ENCODE results near the gene PPFIA2. TPM values are rescaled to one million over a fixed set of nuclear protein-coding genes. Genes with fewer than 3 reads are reported as not detected.

PPFIA2 gene
- total RNA-seq, 1 experiment from 2014 or later = not detected

DNA sequence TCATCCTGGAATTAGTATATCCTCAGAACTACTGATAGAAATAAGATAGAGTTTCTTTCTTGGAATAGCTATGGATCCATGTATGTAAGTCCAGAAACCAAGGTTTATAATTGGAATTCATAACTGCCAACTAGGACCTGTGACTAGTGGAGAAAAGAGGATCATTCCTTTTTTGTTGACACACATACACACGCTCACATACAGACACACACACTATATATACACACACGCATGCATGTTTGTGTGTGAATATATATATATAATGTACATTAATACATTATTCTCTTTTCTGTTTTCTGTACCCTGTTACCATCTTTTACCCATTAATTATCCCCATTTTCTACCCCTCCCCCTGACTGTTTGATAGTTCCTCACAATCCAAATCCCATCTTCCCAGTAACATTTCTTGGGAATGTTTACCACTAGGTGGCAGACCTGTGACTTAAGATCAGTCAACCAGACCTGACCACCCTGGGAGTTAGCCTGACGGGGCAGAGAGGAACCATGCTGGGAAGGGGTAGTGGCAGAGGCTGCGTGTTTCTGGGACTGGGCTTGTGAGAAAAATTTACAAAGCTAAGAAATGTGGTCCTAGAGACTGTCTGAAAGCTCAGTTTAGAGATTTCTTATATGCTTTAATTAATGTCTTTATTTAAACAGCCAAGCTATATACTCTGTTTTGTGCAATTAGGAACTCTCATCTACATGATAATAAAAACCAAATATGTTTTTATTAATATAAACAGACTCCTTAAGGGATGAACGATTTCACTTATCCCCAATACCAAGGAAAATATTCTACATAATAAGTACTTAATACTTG, 308.0 kb downstream of the PPFIA2 start:
- no peak for TF ChIP-seq EZH2 (IDR thresholded peaks at IDR 0.05; ENCODE audit: low read length, unreplicated experiment)
- no peak for TF ChIP-seq EZH2phosphoT487 (IDR thresholded peaks at IDR 0.05; ENCODE audit: borderline replicate concordance, low read length)
- TF ChIP-seq, protein P1, sequence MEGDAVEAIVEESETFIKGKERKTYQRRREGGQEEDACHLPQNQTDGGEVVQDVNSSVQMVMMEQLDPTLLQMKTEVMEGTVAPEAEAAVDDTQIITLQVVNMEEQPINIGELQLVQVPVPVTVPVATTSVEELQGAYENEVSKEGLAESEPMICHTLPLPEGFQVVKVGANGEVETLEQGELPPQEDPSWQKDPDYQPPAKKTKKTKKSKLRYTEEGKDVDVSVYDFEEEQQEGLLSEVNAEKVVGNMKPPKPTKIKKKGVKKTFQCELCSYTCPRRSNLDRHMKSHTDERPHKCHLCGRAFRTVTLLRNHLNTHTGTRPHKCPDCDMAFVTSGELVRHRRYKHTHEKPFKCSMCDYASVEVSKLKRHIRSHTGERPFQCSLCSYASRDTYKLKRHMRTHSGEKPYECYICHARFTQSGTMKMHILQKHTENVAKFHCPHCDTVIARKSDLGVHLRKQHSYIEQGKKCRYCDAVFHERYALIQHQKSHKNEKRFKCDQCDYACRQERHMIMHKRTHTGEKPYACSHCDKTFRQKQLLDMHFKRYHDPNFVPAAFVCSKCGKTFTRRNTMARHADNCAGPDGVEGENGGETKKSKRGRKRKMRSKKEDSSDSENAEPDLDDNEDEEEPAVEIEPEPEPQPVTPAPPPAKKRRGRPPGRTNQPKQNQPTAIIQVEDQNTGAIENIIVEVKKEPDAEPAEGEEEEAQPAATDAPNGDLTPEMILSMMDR (conservative IDR thresholded peaks at IDR 0.05; ENCODE audit: low read depth, low read length) = peak; percentile 73
- no peaks in the 10 kb centered on the region for H4K20me1 ChIP-seq (ENCODE audit: low read length)
- H3K36me3 ChIP-seq (ENCODE audit: low read depth, low read length) = no peaks in the 10 kb centered on the region
- no peaks in the 10 kb centered on the region for H3K9me3 ChIP-seq (ENCODE audit: low read length)
- DNase-seq (peak; percentile 72), ATAC-seq (peak; percentile 73)
- H3K9me2 ChIP-seq (replicated peaks; ENCODE audit: low read length) = no peaks in the 10 kb centered on the region
- no peak overlapping the region for H2AFZ ChIP-seq (ENCODE audit: low read length)
- H3K4me1 ChIP-seq (ENCODE audit: insufficient read depth, low read length) = no peaks in the 10 kb centered on the region
- CTCF ChIA-PET = no interaction called here
- POLR2A ChIA-PET (ENCODE audit: unreplicated experiment) = no interaction called here
- no peak overlapping the region for H3K4me2 ChIP-seq (ENCODE audit: low read length)
- no peaks in the 10 kb centered on the region for H3F3A ChIP-seq (ENCODE audit: low read length, unreplicated experiment)
- H3K9ac ChIP-seq (ENCODE audit: low read length) = no peak overlapping the region
- no peak overlapping the region for H3K4me3 ChIP-seq (ENCODE audit: low read length)
- H3K27me3 ChIP-seq (ENCODE audit: low read length) = no peaks in the 10 kb centered on the region
- BruUV-seq (replicated peaks) = no TSS peak
- intact Hi-C loops (cut with micrococcal nuclease) = loop anchor here (1.0 kb wide), 1 partner anchor 176 kb away; no protein-coding TSS in a partner anchor
- no peaks in the 10 kb centered on the region for H3K79me2 ChIP-seq (ENCODE audit: low read length)
- H3K27ac ChIP-seq (ENCODE audit: low read length) = no peak overlapping the region

DNA sequence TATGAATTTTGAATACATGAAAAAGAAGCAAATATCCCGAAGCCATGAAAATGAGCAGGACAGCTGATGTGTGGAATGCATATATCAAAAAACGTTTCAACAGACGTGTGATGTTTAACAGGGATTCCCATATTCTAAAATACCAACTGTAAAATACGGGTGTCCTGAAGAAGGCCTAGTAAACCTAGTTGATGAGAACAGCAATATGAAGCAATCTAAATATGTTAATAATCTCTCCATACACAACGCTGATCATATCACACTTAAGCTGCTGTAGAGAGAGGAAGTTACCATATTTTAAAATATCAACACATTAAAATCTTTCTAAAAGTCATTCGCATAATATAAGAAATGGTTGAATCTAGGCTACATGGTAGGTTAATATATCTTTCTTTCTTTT, 317.5 kb downstream of the PPFIA2 start:
- H3K27me3 ChIP-seq (ENCODE audit: low read length) = no peaks in the 10 kb centered on the region
- no peak overlapping the region for H3K27ac ChIP-seq (ENCODE audit: low read length)
- no peaks in the 10 kb centered on the region for H3K9me3 ChIP-seq (ENCODE audit: low read length)
- H3K4me2 ChIP-seq (ENCODE audit: low read length) = no peak overlapping the region
- DNase-seq (no peak), ATAC-seq (no peak)
- no peak for TF ChIP-seq EZH2 (IDR thresholded peaks at IDR 0.05; ENCODE audit: low read length, unreplicated experiment)
- TF ChIP-seq EZH2phosphoT487 (IDR thresholded peaks at IDR 0.05; ENCODE audit: borderline replicate concordance, low read length) = no peak
- TF ChIP-seq, protein P1 (conservative IDR thresholded peaks at IDR 0.05; ENCODE audit: low read depth, low read length) = no peak
- no peaks in the 10 kb centered on the region for H4K20me1 ChIP-seq (ENCODE audit: low read length)
- H3K79me2 ChIP-seq (ENCODE audit: low read length) = no peaks in the 10 kb centered on the region
- POLR2A ChIA-PET (ENCODE audit: unreplicated experiment) = no interaction called here
- no peaks in the 10 kb centered on the region for H3K9me2 ChIP-seq (replicated peaks; ENCODE audit: low read length)
- intact Hi-C loops (cut with micrococcal nuclease) = no loop called here
- CTCF ChIA-PET = no interaction called here
- no peaks in the 10 kb centered on the region for H3K4me1 ChIP-seq (ENCODE audit: insufficient read depth, low read length)
- H3K9ac ChIP-seq (ENCODE audit: low read length) = no peak overlapping the region
- H2AFZ ChIP-seq (ENCODE audit: low read length) = no peak overlapping the region
- no TSS peak for BruUV-seq (replicated peaks)
- H3F3A ChIP-seq (ENCODE audit: low read length, unreplicated experiment) = no peaks in the 10 kb centered on the region
- H3K36me3 ChIP-seq (ENCODE audit: low read depth, low read length) = no peaks in the 10 kb centered on the region
- no peak overlapping the region for H3K4me3 ChIP-seq (ENCODE audit: low read length)

DNA sequence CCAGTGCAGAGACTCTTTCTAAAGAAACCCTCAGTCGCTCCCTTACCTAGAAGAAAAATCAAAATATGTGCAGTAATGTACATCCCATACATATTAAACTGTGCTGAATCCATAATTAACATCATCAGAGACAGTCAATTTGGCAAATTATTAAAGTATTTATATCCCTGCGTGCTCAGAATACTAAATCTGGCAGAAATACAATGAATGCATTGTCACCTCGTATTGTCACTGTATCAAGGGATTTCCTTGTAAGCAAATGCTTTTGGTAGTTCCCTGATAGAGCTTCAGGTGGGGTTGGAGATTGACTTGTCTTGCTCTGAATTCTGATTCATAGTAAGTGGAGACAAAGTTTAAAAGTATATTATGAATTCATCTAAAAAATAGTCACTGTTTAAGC, 319.1 kb downstream of the PPFIA2 start:
- intact Hi-C loops (cut with micrococcal nuclease) = no loop called here
- no peak overlapping the region for H3K4me3 ChIP-seq (ENCODE audit: low read length)
- DNase-seq (no peak), ATAC-seq (no peak)
- no peaks in the 10 kb centered on the region for H3K36me3 ChIP-seq (ENCODE audit: low read depth, low read length)
- no TSS peak for BruUV-seq (replicated peaks)
- H3F3A ChIP-seq (ENCODE audit: low read length, unreplicated experiment) = no peaks in the 10 kb centered on the region
- H3K27ac ChIP-seq (ENCODE audit: low read length) = no peak overlapping the region
- ChIA-PET CTCF (no interaction called here), POLR2A (ENCODE audit: unreplicated experiment) (no interaction called here)
- H3K9me2 ChIP-seq (replicated peaks; ENCODE audit: low read length) = no peaks in the 10 kb centered on the region
- H3K9me3 ChIP-seq (ENCODE audit: low read length) = no peaks in the 10 kb centered on the region
- TF ChIP-seq EZH2phosphoT487 (IDR thresholded peaks at IDR 0.05; ENCODE audit: borderline replicate concordance, low read length) (no peak), EZH2 (IDR thresholded peaks at IDR 0.05; ENCODE audit: low read length, unreplicated experiment) (no peak)
- TF ChIP-seq, protein P1 (conservative IDR thresholded peaks at IDR 0.05; ENCODE audit: low read depth, low read length) = no peak
- H3K9ac ChIP-seq (ENCODE audit: low read length) = no peak overlapping the region
- no peaks in the 10 kb centered on the region for H3K79me2 ChIP-seq (ENCODE audit: low read length)
- H3K27me3 ChIP-seq (ENCODE audit: low read length) = no peaks in the 10 kb centered on the region
- no peak overlapping the region for H2AFZ ChIP-seq (ENCODE audit: low read length)
- no peaks in the 10 kb centered on the region for H3K4me1 ChIP-seq (ENCODE audit: insufficient read depth, low read length)
- H4K20me1 ChIP-seq (ENCODE audit: low read length) = no peaks in the 10 kb centered on the region
- H3K4me2 ChIP-seq (ENCODE audit: low read length) = no peak overlapping the region

All from PC-3 (cell line).